ENCODE results near the gene LENG9. TPM values are rescaled to one million over a fixed set of nuclear protein-coding genes. Genes with fewer than 3 reads are reported as not detected.

Gene LENG9
- total and polyA plus RNA-seq, 2 of the 13 experiments (the other 11 are each of a cell fraction or from before 2014, with no cell fraction given) = 0.75 to 2.9 TPM

DNA sequence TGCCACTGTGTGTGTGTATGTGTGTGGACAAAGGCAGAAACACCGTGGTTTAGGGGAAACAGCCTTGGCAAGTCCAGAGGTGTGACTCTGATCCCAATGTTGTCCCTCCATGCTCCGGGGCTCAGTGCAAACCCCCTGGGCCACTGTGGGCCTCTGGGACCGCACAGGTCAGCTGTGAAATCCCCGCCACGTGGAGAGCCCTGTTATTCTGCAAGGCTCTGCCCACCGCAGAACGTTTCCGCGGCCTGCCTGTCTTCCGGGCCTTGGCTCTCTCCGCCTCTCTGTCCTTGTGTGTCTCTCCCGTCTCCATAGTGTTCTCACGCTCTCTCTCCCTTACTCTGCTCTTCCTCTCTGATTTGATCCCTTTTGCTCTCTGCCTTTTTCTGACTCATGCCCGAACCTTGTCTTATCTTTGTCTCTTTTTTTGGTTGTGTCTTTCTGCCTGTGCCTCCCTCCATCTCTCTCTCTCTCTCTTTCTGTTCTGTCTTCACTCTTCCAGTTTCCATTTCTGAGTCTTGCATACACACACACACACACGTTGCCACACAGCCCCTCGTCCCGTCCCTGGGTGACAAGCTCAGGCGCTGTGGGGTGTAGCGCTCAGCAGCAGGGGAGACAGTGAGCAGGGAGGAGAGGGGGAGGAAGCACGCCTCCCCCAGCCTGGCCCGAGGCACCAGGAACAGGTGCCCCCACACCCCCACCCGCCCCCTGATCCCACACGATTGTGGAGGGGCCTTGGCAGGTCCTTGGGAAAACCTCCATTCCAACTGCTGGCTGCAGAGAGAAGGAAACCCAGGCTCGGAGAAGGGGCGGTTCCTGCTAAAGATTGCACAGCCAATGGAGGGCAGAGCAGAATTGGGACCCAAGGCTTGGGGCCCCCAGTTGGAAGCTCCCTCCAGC, 45.3 kb downstream of the LENG9 start (continued):
- TF ChIP-seq PHF20 (CRISPR knock-in tag; IDR thresholded peaks at IDR 0.05) (no peak), SMAD3 (CRISPR knock-in tag; IDR thresholded peaks at IDR 0.05) (no peak), NFYB (CRISPR knock-in tag; IDR thresholded peaks at IDR 0.05) (no peak), ZNF468 (CRISPR knock-in tag; IDR thresholded peaks at IDR 0.05) (no peak), RXRA (CRISPR knock-in tag; IDR thresholded peaks at IDR 0.05) (no peak), TOE1 (CRISPR knock-in tag; IDR thresholded peaks at IDR 0.05) (no peak), KDM5A (IDR thresholded peaks at IDR 0.05; ENCODE audit: borderline replicate concordance, low read length) (no peak), ZBTB3 (CRISPR knock-in tag; IDR thresholded peaks at IDR 0.05; ENCODE audit: borderline replicate concordance, low read depth) (no peak), RFX3 (CRISPR knock-in tag; IDR thresholded peaks at IDR 0.05) (no peak), SNRNP70 (IDR thresholded peaks at IDR 0.05; ENCODE audit: low read depth, low read length) (no peak), ZNF441 (CRISPR knock-in tag; IDR thresholded peaks at IDR 0.05; ENCODE audit: borderline replicate concordance) (no peak), SYNCRIP (IDR thresholded peaks at IDR 0.05; ENCODE audit: insufficient read depth, low read depth, low read length) (no peak), ZNF816 (CRISPR knock-in tag; IDR thresholded peaks at IDR 0.05; ENCODE audit: borderline replicate concordance) (no peak), KDM3A (CRISPR knock-in tag; IDR thresholded peaks at IDR 0.05; ENCODE audit: low read depth) (no peak), POLR2AphosphoS2 (IDR thresholded peaks at IDR 0.05; ENCODE audit: low read depth, low read length) (no peak), ZNF720 (CRISPR knock-in tag; IDR thresholded peaks at IDR 0.05) (no peak), RBFOX2 (IDR thresholded peaks at IDR 0.05; ENCODE audit: low read depth, low read length) (peak; percentile 45; the same call in 1 of the 2 replicates), MXD4 (CRISPR knock-in tag; IDR thresholded peaks at IDR 0.05) (no peak)
- TF ChIP-seq, protein P1, sequence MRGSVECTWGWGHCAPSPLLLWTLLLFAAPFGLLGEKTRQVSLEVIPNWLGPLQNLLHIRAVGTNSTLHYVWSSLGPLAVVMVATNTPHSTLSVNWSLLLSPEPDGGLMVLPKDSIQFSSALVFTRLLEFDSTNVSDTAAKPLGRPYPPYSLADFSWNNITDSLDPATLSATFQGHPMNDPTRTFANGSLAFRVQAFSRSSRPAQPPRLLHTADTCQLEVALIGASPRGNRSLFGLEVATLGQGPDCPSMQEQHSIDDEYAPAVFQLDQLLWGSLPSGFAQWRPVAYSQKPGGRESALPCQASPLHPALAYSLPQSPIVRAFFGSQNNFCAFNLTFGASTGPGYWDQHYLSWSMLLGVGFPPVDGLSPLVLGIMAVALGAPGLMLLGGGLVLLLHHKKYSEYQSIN (CRISPR knock-in tag; IDR thresholded peaks at IDR 0.05; ENCODE audit: borderline replicate concordance) = no peak
- TF ChIP-seq, protein P2, sequence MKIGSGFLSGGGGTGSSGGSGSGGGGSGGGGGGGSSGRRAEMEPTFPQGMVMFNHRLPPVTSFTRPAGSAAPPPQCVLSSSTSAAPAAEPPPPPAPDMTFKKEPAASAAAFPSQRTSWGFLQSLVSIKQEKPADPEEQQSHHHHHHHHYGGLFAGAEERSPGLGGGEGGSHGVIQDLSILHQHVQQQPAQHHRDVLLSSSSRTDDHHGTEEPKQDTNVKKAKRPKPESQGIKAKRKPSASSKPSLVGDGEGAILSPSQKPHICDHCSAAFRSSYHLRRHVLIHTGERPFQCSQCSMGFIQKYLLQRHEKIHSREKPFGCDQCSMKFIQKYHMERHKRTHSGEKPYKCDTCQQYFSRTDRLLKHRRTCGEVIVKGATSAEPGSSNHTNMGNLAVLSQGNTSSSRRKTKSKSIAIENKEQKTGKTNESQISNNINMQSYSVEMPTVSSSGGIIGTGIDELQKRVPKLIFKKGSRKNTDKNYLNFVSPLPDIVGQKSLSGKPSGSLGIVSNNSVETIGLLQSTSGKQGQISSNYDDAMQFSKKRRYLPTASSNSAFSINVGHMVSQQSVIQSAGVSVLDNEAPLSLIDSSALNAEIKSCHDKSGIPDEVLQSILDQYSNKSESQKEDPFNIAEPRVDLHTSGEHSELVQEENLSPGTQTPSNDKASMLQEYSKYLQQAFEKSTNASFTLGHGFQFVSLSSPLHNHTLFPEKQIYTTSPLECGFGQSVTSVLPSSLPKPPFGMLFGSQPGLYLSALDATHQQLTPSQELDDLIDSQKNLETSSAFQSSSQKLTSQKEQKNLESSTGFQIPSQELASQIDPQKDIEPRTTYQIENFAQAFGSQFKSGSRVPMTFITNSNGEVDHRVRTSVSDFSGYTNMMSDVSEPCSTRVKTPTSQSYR (CRISPR knock-in tag; IDR thresholded peaks at IDR 0.05; ENCODE audit: borderline replicate concordance) = no peak
- TF ChIP-seq, protein P3, sequence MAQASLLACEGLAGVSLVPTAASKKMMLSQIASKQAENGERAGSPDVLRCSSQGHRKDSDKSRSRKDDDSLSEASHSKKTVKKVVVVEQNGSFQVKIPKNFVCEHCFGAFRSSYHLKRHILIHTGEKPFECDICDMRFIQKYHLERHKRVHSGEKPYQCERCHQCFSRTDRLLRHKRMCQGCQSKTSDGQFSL (CRISPR knock-in tag; IDR thresholded peaks at IDR 0.05) = no peak

Measured in HepG2 (cell line).